Midbrain (tissue), 1 donor: ENCODE measurements around the gene PCDHGB2.
"Not testable (repeated sequence)": the region's sequence is repeated elsewhere in the genome, so short reads cannot be mapped to it uniquely, and the experiment has no call there.

Source experiments
- DNase-seq: peaks from one replicate; lab custom pipeline; 2025; lab: John Stamatoyannopoulos, UW

Gene PCDHGB2

GRCh38 chr5:141349917-141350619, 9.7 kb upstream of the PCDHGB2 start, which contains the start of gene PCDHGB1:
PCDHGB1 (plus strand) TSS chr5:141350099; CDS start chr5:141350261, 162 bp downstream.
- DNase-seq = peak; percentile 9

- no peak for DNase-seq
These were observed 8.2 kb upstream of the PCDHGB2 start for GRCh38 chr5:141351591-141351990.

- no peak for DNase-seq
These were observed 4.8 kb upstream of the PCDHGB2 start, which contains the start of gene PCDHGA4 for GRCh38 chr5:141354900-141355469. PCDHGA4 (plus strand) TSS chr5:141355021; CDS start chr5:141355108, 87 bp downstream.

- no peak for DNase-seq
These were observed 4.2 kb upstream of the PCDHGB2 start for GRCh38 chr5:141355641-141356040.

GRCh38 chr5:141356133-141356532, 3.7 kb upstream of the PCDHGB2 start:
- DNase-seq = no peak

- no peak for DNase-seq
These were observed 2.8 kb upstream of the PCDHGB2 start for GRCh38 chr5:141356950-141357349.

GRCh38 chr5:141360685-141361084, 891 bp downstream of the PCDHGB2 start:
- no peak for DNase-seq

- DNase-seq = no peak
These were observed 2.9 kb downstream of the PCDHGB2 start for GRCh38 chr5:141362719-141363118.

GRCh38 chr5:141363952-141364660, 4.3 kb downstream of the PCDHGB2 start, which contains the start of gene PCDHGA5:
PCDHGA5 (plus strand) TSS chr5:141364162; CDS start chr5:141364331, 169 bp downstream.
- DNase-seq = no peak

- DNase-seq = no peak
These were observed 6.5 kb downstream of the PCDHGB2 start for GRCh38 chr5:141366016-141366896.

- DNase-seq = no peak
These were observed 10.4 kb downstream of the PCDHGB2 start, which contains the start of gene PCDHGB3 for GRCh38 chr5:141369994-141370848. PCDHGB3 (plus strand) TSS chr5:141370242; CDS start chr5:141370395, 153 bp downstream.

GRCh38 chr5:141371572-141372475, 12.0 kb downstream of the PCDHGB2 start:
- DNase-seq = no peak

GRCh38 chr5:141373673-141374317, 14.0 kb downstream of the PCDHGB2 start, which contains the start of gene PCDHGA6:
PCDHGA6 (plus strand) TSS chr5:141373891; CDS start chr5:141374084, 193 bp downstream.
- DNase-seq = no peak

- no peak for DNase-seq
These were observed 14.8 kb downstream of the PCDHGB2 start for GRCh38 chr5:141374627-141375026.

- DNase-seq = not testable (repeated sequence)
These were observed 15.8 kb downstream of the PCDHGB2 start for GRCh38 chr5:141375444-141376155.

- DNase-seq = no peak
These were observed 22.9 kb downstream of the PCDHGB2 start, which contains the start of gene PCDHGA7 for GRCh38 chr5:141382469-141383294. PCDHGA7 (plus strand) TSS chr5:141382742; CDS start chr5:141382900, 158 bp downstream.

- DNase-seq = no peak
These were observed 23.6 kb downstream of the PCDHGB2 start for GRCh38 chr5:141383345-141383744.
